GM19324 (cell line): ENCODE measurements around the gene HMGCS1.
A peak's percentile ranks its signal among the peaks of the same experiment; 100 is the strongest.
"Not testable (repeated sequence)": the region's sequence is repeated elsewhere in the genome, so short reads cannot be mapped to it uniquely, and the experiment has no call there.

Experiments
- ATAC-seq: cut with Tn5 transposase; IDR thresholded peaks from one replicate; pipeline ENCODE4 v1.9.1; 2021; ENCODE audit warnings: mild to moderate bottlenecking, moderate library complexity; ENCODE audit not compliant: unreplicated experiment, low FRiP score

The HMGCS1 gene

DNA sequence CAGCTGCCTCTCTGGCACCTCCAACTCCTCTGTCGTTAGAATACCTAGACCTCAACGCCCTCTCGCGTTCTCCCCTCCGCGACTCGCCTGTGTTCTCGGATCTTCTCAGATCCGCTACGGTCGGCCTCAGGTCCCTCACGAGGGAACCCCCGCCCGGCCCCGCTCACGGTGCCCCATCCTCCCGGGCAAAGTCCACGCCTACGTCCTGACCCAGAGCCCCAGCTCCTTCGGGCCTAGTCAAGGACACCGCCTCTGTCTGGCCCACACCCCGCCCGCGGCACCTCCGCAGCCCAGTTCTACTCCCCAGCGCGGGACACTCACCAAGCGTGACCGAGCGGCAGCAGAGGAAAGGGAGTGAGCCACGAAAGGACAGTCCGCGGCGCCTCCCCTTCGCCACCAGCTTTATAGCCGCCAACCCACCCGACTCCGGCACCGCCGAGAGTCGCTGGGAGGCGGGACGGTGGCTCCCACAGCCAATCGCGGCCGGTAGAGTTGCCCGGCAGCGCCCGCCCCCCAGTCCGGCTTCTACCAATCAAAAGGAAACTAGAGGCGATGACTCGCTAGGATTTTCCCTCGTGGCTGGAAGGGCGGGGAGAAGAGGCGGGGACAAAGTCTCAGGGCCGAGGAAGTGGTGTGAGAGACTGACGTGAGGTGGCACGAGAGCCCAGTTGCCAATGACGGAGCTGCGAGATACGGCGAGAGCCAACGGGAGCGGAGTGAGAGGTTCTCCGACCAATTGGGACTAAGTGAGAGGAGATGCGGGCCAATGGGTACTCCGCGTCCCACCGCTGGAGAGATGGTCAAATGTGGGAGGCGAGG is at the start of gene HMGCS1:
Gene HMGCS1, minus strand, starts transcription at position 378 of the 819 bp plus-strand sequence. CDS start 14,447 bp downstream, outside the sequence.
- ATAC-seq = peak; percentile 97

- ATAC-seq = no peak
Measured at GRCh38 chr5:43358726-43359125, 45.5 kb upstream of the HMGCS1 start.

DNA sequence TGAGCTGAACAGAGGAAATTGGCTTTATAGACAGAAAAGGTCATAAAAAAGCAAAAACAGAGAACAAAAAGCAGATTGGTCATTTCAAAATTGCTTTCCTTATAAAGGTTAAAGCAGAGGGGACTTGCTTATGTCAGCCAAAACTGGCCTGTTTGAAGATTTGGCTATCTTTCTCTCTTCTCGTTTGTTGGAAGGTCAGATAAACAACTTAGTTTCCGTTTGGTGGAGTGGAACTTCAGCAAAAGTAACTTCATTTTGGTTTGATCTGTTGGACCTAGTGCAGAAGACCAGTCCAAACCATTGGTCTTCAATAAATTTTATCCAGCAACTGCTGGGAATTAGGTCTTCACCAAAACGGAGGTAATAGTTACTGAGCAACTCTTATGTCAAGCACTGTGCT is 45.1 kb upstream of the HMGCS1 start:
- no peak for ATAC-seq

- no peak for ATAC-seq
Measured at GRCh38 chr5:43357878-43358281, 44.7 kb upstream of the HMGCS1 start.

DNA sequence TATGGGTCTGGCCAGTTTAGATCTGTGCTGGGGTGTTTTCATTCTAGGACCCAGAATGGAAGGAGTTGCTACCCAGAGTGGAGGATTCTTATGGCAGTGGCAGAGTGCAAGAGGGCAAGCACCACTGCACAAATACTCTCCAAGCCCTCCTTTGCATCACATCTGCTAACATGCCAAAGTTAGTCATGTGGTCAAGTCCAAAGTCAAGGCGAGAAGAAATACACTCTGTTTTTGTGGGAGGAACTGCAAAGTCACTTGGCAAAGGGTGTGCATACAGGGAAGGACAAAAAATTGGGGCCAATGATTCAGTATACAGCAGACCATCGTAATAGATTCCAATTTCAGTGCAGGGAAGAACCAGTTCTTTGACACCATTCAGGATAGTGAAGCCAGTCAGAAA is 43.9 kb upstream of the HMGCS1 start:
- no peak for ATAC-seq

DNA sequence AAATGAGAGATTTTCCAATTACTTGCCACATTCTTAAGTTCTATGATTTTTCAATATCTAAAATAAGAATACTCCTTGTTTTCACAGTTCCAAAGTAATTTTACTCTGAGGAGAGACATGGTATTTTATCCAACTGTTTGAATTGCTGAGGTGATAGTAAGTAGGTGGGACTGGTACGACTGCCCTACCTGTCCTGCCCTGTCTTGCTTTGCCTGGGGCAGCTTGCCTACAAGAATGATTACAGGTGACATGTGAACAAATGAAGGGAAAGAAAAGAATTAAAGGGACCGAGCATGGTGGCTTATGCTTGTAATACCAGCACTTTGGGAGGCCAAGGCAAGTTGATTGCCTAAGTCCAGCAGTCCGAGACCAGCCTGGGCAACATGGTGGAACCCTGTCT is 41.6 kb upstream of the HMGCS1 start:
- no peak for ATAC-seq

- no peak for ATAC-seq
Measured at GRCh38 chr5:43353668-43354067, 40.5 kb upstream of the HMGCS1 start.

DNA sequence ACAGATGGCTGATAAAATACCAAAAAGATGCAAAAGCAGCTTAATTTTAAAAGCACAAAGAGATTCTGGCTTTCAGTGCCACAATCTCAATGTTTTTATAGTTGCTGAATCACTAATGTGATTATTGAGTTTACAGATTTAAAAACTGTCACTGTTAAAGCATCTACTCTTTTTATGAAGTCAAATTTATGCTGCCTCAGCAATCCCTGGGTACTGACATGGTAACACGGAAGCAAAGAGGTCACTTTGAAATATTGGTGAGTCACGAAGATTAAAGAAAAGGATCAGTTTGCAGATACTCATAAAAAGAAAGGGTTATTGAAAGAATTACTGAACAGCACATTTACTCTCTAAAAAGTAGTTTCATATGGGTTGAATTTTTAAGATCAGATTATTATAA is 39.7 kb upstream of the HMGCS1 start:
- ATAC-seq = no peak

- no peak for ATAC-seq
Measured at GRCh38 chr5:43352131-43352530, 38.9 kb upstream of the HMGCS1 start.

- no peak for ATAC-seq
Measured at GRCh38 chr5:43348861-43349363, 35.7 kb upstream of the HMGCS1 start.

DNA sequence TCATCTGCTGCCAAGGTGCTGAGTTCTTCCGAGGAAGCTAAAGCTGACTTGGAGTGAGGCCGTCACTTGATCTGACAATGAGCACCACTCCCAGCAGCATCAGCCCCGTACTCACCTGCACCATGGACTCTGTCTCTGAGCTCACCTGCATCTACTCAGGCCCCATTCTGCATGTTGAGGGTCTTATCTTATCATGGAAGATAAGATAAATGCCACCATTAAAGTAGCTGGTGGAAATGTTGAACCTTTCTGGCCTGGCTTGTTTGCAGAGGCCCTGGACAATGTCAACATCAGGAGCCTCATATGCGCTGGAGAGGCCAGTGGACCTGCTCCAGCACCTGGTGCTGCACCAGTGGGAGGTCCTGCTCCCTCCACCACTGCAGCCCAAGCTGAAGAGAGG is 35.0 kb upstream of the HMGCS1 start:
- ATAC-seq = no peak

GRCh38 chr5:43338862-43339261 is 25.6 kb upstream of the HMGCS1 start:
- no peak for ATAC-seq

GRCh38 chr5:43336159-43336558 is 22.9 kb upstream of the HMGCS1 start:
- ATAC-seq = no peak

DNA sequence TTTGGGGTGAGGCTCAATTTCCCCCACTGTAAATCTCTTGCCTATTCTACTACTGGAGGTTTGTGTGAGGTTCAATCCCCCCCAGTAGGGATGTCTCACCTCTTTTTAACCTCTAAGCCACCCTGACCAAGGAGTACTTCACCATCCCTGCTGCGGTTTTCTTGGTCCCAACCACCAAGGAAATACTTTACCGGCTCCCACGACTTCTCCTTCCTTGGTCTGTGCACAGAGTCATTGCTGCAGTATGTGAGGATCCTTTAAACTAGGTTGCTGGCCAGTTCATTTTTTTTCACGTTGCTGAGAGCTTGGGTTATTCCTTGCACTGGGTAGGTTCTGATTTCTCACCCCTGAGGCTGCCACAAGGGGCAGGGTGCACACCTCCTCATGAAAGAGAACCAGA is 22.5 kb upstream of the HMGCS1 start:
- no peak for ATAC-seq

- no peak for ATAC-seq
Measured at GRCh38 chr5:43332401-43332800, 19.2 kb upstream of the HMGCS1 start.

DNA sequence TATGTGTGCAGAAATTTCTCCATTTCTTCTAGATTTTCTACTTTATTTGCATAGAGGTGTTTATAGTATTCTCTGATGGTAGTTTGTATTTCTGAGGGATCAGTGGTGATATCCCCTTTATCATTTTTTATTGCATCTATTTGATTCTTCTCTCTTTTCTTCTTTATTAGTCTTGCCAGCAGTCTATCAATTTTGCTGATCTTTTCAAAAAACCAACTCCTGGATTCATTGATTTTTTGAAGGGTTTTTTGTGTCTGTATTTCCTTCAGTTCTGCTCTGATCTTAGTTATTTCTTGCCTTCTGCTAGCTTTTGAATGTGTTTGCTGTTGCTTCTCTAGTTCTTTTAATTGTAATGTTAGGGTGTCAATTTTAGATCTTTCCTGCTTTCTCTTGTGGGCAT is 12.4 kb upstream of the HMGCS1 start:
- not testable (repeated sequence) for ATAC-seq

- ATAC-seq = not testable (repeated sequence)
Measured at GRCh38 chr5:43323488-43323887, 10.3 kb upstream of the HMGCS1 start.

DNA sequence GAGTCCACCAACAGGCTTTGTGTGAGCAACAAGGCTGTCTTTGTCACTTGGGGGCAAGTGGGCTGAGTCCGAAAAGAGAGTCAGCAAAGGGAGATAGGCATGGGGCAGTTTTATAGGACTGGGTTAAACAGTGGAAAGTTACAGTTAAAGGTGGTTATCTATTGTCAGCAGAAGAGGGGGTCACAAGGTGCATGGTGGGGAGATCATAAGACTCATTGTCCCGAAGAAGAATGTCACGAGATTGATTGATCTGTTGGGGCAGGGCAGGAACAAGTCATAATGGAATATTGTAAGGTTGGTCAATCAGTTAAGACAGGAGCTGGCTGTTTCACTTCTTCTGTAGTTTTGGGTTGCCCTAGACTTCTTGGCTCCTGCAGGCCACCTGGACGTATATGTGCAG is 7.6 kb upstream of the HMGCS1 start:
- no peak for ATAC-seq

GRCh38 chr5:43316421-43316820 is 3.2 kb upstream of the HMGCS1 start:
- no peak for ATAC-seq

- no peak for ATAC-seq
Measured at GRCh38 chr5:43315682-43316081, 2.5 kb upstream of the HMGCS1 start.

DNA sequence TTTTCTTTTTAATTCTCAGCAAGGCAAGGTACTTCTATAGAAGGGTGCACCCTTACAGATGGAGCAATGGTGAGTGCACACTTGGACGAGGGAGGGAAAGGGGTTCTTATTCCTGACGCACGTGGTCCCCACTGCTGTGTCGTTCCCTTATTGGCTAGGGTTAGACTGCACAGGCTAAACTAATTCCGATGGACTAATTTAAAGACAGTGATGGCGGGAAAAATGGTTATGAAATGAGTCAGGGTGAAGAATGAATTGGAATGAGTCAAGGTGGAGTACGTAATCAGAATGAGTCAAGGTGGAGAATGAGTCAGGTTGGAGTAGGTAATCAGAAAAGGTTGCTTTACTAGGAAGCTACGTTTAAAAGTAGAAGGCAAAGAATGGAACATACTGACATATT is 2.1 kb upstream of the HMGCS1 start:
- no peak for ATAC-seq

DNA sequence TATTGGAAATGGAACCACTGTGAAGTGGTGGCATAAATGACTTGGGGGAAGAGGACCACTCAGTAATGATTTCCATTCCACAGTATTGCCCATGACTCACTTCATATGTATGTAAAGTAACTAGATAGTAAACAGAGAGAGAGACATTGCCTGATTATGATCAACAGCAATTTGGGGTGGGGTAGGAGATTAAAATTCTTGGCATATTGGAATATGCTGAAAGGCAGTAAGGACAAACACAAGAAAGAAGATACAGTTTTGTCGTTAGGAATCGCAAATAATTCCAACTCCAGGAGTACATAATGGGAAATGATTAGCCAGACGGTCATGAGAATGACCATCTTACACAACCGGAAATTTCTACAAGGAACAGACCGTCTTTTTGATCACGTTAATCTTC is 1.5 kb upstream of the HMGCS1 start:
- ATAC-seq = no peak
